Lung (tissue), 16 donors: ENCODE results near the gene SRPRB. TPM values are rescaled to one million over a fixed set of nuclear protein-coding genes. Genes with fewer than 3 reads are reported as not detected.

ENCODE experiments used
- ATAC-seq: fragments of 200-7000 bp; cut with Tn5 transposase; one replicate; pipeline ENCODE4 v1.9.1; 2020; ENCODE audit warnings: moderate number of reproducible peaks; ENCODE audit not compliant: insufficient read depth, low FRiP score
- DNase-seq, 3 donors: peaks; one replicate each; pipeline ENCODE4 v3.0.0-alpha.2; 2013 to 2017
- H3K27ac ChIP-seq, 2 donors: one replicate each; pipeline ENCODE4 v1.5.1; 2013; ENCODE audit warnings: mild to moderate bottlenecking in 2 of 2, moderate library complexity in 2 of 2, control low read depth in 1 of 2, inconsistent platforms in 1 of 2, low read depth in 1 of 2, low read length in 1 of 2
- H3K27me3 ChIP-seq, 3 donors: one replicate each; pipeline ENCODE4 v1.5.1; 2013; ENCODE audit warnings: low read length in 2 of 3; ENCODE audit not compliant: control insufficient read depth in 3 of 3, insufficient read depth in 3 of 3
- H3K36me3 ChIP-seq, 4 donors: one replicate each; pipeline ENCODE4 v1.5.1; 2013; ENCODE audit warnings: low read length in 4 of 4, mild to moderate bottlenecking in 1 of 4, moderate library complexity in 1 of 4; ENCODE audit not compliant: control insufficient read depth in 4 of 4, insufficient read depth in 4 of 4
- H3K4me1 ChIP-seq, 5 donors: one replicate each; pipeline ENCODE4 v1.5.1; 2013; ENCODE audit warnings: low read length in 5 of 5, mild to moderate bottlenecking in 2 of 5, moderate library complexity in 1 of 5; ENCODE audit not compliant: control insufficient read depth in 5 of 5, insufficient read depth in 5 of 5
- H3K4me3 ChIP-seq: one replicate; pipeline ENCODE4 v1.5.1; 2013; ENCODE audit warnings: mild to moderate bottlenecking, control low read depth, moderate library complexity
- H3K9ac ChIP-seq, 2 donors: one replicate each; pipeline ENCODE4 v1.5.1; 2013; ENCODE audit warnings: low read length in 2 of 2, control low read depth in 1 of 2; ENCODE audit not compliant: insufficient read depth in 1 of 2
- H3K9me3 ChIP-seq, 4 donors: one replicate each; pipeline ENCODE4 v1.5.1; 2013; ENCODE audit warnings: low read length in 3 of 4, mild to moderate bottlenecking in 1 of 4, moderate library complexity in 1 of 4; ENCODE audit not compliant: control insufficient read depth in 4 of 4, insufficient read depth in 3 of 4
- WGBS, 2 donors: extraction: QIAGEN DNeasy Blood & Tissue Kit; methylation state at CpG; one replicate each; pipeline ENCODE4 v1.1.7; 2013; 5-methylcytosine and 5-hydroxymethylcytosine counted together
- long read RNA-seq, 5 donors: transcript quantifications; one replicate each; lab custom pipeline, GENCODE V29; 2026
- polyA plus RNA-seq, 2 donors: library from polyadenylated mRNA; stranded (reverse); fragments of 200-250 nt; gene quantifications; one replicate each; pipeline ENCODE4 v1.2.1, GENCODE V29; 2013
- total RNA-seq, 2 donors: library from RNA; depleted of rRNA in 1 of 2; stranded (reverse); fragments of >200 nt in 1 of 2; gene quantifications; one replicate each; pipeline ENCODE4 v1.2.1, GENCODE V29; 2014 to 2021
- TF ChIP-seq, protein P1 (sequence below): IDR thresholded peaks from 2 replicates; pipeline ENCODE4 v1.5.1; 2012; ENCODE audit warnings: mild to moderate bottlenecking; ENCODE audit errors: control extremely low read depth, extremely low read depth
- donor health status: control.
- donor health status: control.
- donor health status: Bipolar disorder and iron deficiency.
- donor health status: healthy.
- donor health status: DM: yes; HTN: yes; CAD: no.

SRPRB gene, protein sequence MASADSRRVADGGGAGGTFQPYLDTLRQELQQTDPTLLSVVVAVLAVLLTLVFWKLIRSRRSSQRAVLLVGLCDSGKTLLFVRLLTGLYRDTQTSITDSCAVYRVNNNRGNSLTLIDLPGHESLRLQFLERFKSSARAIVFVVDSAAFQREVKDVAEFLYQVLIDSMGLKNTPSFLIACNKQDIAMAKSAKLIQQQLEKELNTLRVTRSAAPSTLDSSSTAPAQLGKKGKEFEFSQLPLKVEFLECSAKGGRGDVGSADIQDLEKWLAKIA
- total RNA-seq (10 to 100 TPM; 20.3 to 82.4 TPM), polyA plus RNA-seq (10 to 100 TPM; 35.9 to 42.7 TPM)
- long read RNA-seq, donor 1, partial matches to known transcripts = 18 of 20 reads
- long read RNA-seq, donor 1, other reads (novel, unspliced or antisense) = 0 of 20 reads
- long read RNA-seq, donor 2 = 0 reads
- long read RNA-seq, donor 3, partial matches to known transcripts = 13 of 14 reads
- long read RNA-seq, donor 3, other reads (novel, unspliced or antisense) = 0 of 14 reads
- long read RNA-seq, donor 4 = 0 reads
- long read RNA-seq, donor 5, partial matches to known transcripts = 23 of 25 reads
- long read RNA-seq, donor 5, other reads (novel, unspliced or antisense) = 0 of 25 reads

DNA sequence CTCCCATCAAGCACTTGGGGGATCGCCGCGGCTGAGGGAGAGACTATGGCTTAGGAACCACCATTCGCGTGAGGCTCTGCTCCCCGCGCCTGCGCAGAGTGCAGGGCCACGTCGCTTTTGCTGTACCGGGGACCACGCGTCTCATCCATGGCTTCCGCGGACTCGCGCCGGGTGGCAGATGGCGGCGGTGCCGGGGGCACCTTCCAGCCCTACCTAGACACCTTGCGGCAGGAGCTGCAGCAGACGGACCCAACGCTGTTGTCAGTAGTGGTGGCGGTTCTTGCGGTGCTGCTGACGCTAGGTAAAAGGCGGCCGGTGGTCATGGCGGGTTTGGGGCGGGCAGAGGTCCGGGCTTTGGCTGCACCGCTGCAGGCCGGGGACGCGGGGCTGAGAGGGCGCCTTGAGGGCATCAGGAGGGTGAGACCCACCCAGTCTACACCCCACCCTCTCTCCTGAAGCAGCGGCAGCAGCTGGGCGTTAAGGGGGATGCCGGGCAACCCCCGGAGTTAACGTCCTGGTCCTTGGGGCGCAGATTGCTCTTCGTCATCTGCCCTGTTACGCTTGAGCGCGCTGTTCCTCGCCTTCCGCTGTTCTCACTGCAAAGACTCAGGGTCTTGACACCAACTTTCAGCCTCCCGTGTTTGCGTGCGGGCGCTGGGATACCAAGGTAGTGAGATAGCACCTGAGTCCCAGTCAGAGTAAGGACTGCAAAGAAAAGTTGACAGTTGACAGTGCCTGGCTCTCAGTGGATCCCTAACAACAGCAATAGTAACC is at the start of gene SRPRB:
Gene SRPRB, plus strand, starts transcription at position 114 of the 774 bp plus-strand sequence. Its CDS starts 34 bp downstream, at position 148.
- TF ChIP-seq, protein P1, sequence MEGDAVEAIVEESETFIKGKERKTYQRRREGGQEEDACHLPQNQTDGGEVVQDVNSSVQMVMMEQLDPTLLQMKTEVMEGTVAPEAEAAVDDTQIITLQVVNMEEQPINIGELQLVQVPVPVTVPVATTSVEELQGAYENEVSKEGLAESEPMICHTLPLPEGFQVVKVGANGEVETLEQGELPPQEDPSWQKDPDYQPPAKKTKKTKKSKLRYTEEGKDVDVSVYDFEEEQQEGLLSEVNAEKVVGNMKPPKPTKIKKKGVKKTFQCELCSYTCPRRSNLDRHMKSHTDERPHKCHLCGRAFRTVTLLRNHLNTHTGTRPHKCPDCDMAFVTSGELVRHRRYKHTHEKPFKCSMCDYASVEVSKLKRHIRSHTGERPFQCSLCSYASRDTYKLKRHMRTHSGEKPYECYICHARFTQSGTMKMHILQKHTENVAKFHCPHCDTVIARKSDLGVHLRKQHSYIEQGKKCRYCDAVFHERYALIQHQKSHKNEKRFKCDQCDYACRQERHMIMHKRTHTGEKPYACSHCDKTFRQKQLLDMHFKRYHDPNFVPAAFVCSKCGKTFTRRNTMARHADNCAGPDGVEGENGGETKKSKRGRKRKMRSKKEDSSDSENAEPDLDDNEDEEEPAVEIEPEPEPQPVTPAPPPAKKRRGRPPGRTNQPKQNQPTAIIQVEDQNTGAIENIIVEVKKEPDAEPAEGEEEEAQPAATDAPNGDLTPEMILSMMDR = no peak
- ATAC-seq (peak; percentile 99), DNase-seq (peak; percentile 93 to 96 (median 95))
- H3K4me1 ChIP-seq = peaks cover 0 to 9% (median 0%) of the 10 kb centered on the region in 5 donors
- no peaks in the 10 kb centered on the region for H3K9me3 ChIP-seq
- WGBS, 2 donors = 1% methylated on average over 51 to 53 of the region's 53 CpGs
- H3K36me3 ChIP-seq = peaks cover 1 to 13% (median 7%) of the 10 kb centered on the region in 4 donors
- H3K27ac ChIP-seq = peak within 1 kb of the TSS; percentile 64 to 82
- peak within 1 kb of the TSS; percentile 41 to 75 for H3K9ac ChIP-seq
- H3K27me3 ChIP-seq = no peaks in the 10 kb centered on the region
- H3K4me3 ChIP-seq = peak within 1 kb of the TSS; percentile 89

DNA sequence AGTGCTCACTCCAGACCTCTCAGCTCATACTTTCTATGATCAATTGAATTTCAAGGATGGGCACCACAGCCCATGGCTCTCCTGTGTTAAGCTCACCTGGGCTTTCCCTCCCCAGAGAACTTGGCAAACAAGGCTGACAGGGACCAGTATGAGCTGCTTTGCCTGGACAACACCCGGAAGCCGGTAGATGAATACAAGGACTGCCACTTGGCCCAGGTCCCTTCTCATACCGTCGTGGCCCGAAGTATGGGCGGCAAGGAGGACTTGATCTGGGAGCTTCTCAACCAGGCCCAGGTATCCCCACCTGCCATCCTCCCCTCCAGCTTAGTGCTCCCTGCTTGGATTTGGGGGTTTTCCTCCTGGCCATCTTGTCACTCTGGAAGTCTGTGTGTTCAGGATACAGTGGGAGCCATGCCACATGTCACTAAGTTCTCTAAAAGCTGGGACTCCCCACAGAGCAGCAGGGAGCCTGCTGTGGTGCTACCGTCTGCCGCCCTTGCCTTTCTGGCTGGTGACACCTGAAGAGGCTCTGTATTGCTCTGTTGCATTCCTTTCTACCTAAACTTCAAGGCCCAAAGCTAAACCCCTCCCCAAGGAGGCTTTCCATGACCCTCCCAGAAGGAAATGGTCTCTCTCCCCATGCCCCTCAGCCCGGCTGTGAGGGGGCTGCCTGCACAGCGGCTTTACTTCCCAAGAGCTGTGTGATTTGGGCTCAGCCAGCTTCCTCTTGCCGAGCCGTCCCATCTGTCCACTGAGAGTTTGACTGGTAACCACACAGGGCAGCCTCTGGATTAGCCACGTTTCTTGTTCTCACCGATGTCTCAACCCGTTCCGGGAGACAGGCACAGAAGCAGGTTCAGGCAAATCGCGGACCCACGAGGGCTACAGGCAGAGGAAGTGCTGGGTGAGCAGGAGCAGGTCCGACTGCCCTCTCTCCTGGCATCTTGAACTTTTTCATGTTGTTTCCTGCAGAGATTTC is 48.6 kb upstream of the SRPRB start:
- no peak for DNase-seq
- ATAC-seq = no peak

More for the DNA sequence above, 48.6 kb upstream of the SRPRB start:
- no peaks in the 10 kb centered on the region for H3K9me3 ChIP-seq
- TF ChIP-seq, protein P1 = no peak
- no peaks in the 10 kb centered on the region for H3K27me3 ChIP-seq
- H3K36me3 ChIP-seq = no peaks in the 10 kb centered on the region
- H3K4me3 ChIP-seq = no peak overlapping the region
- WGBS, 2 donors = 84 to 88% methylated on average over 20 of the region's 20 CpGs
- no peak overlapping the region for H3K9ac ChIP-seq
- H3K27ac ChIP-seq = no peak overlapping the region
- H3K4me1 ChIP-seq = no peaks in the 10 kb centered on the region
